CD4-positive, alpha-beta T cell treated with Interleukin-12 subunit alpha and Interleukin-12 subunit beta, for 1 hour (primary cell): ENCODE data around the gene ZNF236.
"Not testable (repeated sequence)": the region's sequence is repeated elsewhere in the genome, so short reads cannot be mapped to it uniquely, and the experiment has no call there.

Source experiments
- DNase-seq: peaks from one replicate; pipeline ENCODE4 v3.0.0-alpha.2; 2020

ZNF236 gene

DNA sequence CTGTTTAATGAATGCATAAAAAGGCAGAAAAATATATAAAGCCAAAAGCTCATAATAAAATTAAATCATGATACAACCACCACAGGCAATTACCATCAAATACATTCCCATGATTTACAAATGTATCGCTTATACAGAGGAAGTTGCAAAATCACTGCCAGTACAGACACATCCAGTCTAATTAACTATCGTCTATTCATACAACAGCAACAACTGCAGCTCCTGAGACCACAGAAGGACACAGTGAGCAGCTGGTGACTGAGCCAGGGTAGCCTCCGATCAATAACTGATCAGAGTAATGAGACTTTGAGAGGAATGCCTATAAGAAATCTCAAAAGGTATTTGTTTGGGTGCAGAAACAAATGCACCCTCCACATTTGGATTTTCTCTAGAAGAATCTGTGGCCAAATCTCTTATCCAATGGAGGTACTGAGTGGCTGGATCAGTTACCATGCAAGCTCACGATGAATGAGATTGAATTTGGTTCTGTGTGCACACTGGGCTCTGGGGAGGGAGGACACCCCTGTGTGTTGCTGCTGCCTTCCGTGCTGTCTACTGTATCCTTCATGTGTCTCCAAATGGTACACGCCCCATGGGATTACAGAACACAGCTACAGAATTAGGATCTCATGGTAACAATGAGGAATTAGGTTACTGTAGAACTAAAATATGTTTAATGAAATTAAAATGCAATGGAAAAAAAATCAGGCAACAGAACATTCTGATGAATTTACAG lies 190.6 kb downstream of the ZNF236 start:
- no peak for DNase-seq

DNA sequence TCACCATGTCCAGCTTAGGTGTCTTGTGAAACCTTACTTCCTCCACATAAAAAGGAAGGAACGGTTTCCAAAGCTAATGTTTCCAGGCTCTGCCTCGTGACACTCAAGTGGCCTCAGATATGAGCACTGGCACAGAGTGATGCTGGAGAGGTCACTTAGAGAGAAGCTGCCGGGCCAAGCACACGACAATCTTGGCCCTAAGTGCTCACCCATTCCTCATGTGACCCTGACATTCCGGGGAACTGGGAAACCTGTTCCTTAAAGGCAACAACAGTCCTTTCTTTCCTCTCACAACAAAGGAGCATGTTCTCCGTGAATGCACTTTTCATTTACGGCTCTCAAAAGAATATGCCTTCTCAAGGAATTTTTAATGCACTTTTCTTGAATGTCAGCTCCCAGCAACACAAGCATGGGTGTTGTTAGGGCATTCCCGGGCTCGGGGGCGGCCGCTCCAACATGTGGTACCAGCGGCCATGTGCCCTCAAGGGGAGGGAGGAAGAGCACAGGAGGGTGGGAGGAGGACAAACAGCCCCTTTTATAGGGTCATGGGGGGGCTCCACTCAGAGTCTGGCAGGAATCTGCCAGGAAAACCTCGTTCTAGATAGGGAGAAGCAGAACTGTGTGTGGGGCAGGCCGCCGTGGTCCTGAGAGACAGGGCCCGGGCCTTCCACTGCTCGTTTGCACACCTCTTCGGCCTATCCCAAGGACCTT lies 191.6 kb downstream of the ZNF236 start:
- DNase-seq: no peak

DNA sequence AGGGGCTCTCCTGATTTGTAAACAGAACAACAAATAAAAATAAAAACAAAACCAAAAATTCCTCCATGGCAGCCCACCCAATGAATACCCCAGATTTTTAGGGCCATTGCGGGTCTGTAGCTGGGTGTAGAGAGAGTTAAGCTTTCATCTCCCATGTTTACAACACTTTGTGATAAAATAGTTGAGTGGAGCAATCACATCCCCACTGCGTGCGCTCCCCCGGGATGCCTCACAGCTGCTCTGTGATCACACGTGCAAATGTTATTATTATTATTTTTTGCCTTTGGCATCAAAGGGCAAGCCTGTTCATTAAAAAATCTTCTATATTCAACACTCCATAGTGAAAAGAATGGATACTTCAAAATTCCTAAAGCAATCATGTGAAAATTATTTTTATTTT lies 192.2 kb downstream of the ZNF236 start:
- DNase-seq: no peak

DNA sequence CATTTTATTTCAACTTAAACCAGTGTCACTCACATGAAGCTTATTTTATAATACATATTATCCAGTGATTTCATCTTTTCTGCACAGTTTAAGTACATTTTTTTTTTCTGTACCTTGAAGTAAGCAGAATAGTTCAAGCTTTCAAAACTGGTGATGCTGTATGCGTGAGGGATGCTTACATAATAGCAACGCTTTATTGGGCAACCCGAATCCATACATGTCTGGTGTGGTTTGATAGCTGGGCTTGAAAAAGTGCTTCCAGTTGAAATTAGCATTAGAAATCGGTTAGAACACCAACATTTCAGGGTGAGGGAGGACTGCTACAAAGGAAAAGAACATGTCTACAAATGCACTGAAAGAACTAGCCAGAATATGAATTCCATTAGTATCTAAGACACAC lies 192.8 kb downstream of the ZNF236 start:
- no peak for DNase-seq

GRCh38 chr18:77015771-77016710 lies 193.7 kb downstream of the ZNF236 start:
- no peak for DNase-seq

DNA sequence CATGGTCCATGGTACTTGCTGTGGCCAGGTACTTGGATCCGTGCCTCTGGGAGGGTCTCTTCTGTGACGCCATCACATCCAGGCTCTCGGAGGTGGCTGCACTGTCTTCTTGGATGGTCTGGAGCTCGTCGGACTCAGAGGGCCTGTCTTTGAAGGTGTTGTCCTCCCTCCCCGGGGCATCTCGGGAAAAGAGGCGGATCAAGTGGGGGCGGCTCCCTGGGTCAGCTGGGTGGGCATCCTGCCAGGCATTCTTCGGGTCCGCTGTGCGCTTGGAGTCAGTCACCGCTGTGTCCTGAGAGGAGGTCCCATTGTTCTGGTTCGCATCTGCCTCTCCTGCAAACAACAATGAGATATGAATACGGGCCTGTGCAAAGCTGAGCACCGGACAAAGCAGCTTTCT lies 194.6 kb downstream of the ZNF236 start:
- DNase-seq: no peak

- DNase-seq: no peak
Measured at GRCh38 chr18:77017355-77017754, 195.0 kb downstream of the ZNF236 start.

GRCh38 chr18:77018650-77019049 lies 196.3 kb downstream of the ZNF236 start:
- not testable (repeated sequence) for DNase-seq

- no peak for DNase-seq
Measured at GRCh38 chr18:77019641-77020040, 197.3 kb downstream of the ZNF236 start.
